GM23248 (cell line): ENCODE measurements around the gene PAK1. TPM values are rescaled to one million over a fixed set of nuclear protein-coding genes. Genes with fewer than 3 reads are reported as not detected.
A peak's percentile ranks its signal among the peaks of the same experiment; 100 is the strongest.

ENCODE experiments used
- DNase-seq: peaks from one replicate; pipeline ENCODE4 v3.0.0-alpha.2; 2015
- H2AFZ ChIP-seq: fragments of 200-600 bp; sonication (generic); 2 replicates; pipeline ENCODE4 v1.6.1; 2016; ENCODE audit warnings: antibody characterized with exemption
- H3F3A ChIP-seq: fragments of 200-600 bp; sonication (generic); 2 replicates; pipeline ENCODE4 v1.6.1; 2016; ENCODE audit warnings: mild to moderate bottlenecking, antibody characterized with exemption, mixed run types; ENCODE audit not compliant: insufficient read depth
- H3K27ac ChIP-seq: fragments of 200-600 bp; sonication (generic); 2 replicates; pipeline ENCODE4 v1.5.1; 2016; ENCODE audit warnings: mild to moderate bottlenecking
- H3K27me3 ChIP-seq: fragments of 200-600 bp; sonication (generic); replicated peaks from 2 replicates; pipeline ENCODE4 v1.6.1; 2016; ENCODE audit warnings: mild to moderate bottlenecking; ENCODE audit not compliant: insufficient read depth
- H3K36me3 ChIP-seq: fragments of 200-600 bp; sonication (generic); 2 replicates; pipeline ENCODE4 v1.6.1; 2016; ENCODE audit warnings: low read depth, mild to moderate bottlenecking
- H3K4me1 ChIP-seq: fragments of 200-600 bp; sonication (generic); 2 replicates; pipeline ENCODE4 v1.6.1; 2016; ENCODE audit warnings: mild to moderate bottlenecking; ENCODE audit not compliant: insufficient read depth
- H3K4me2 ChIP-seq: fragments of 200-600 bp; sonication (generic); one replicate; pipeline ENCODE4 v1.6.1; 2016; ENCODE audit warnings: mild to moderate bottlenecking; ENCODE audit not compliant: unreplicated experiment
- H3K4me3 ChIP-seq: fragments of 200-600 bp; sonication (generic); 2 replicates; pipeline ENCODE4 v1.5.1; 2016; ENCODE audit warnings: mild to moderate bottlenecking
- H3K79me2 ChIP-seq: fragments of 200-600 bp; sonication (generic); 2 replicates; pipeline ENCODE4 v1.6.1; 2016; ENCODE audit warnings: mild to moderate bottlenecking; ENCODE audit not compliant: insufficient read depth
- H3K9ac ChIP-seq: fragments of 200-600 bp; sonication (generic); 2 replicates; pipeline ENCODE4 v1.6.1; 2016; ENCODE audit warnings: mild to moderate bottlenecking
- H3K9me2 ChIP-seq: fragments of 200-600 bp; sonication (generic); 2 replicates; pipeline ENCODE4 v1.6.1; 2016; ENCODE audit warnings: mixed run types, mild to moderate bottlenecking, moderate library complexity; ENCODE audit not compliant: insufficient read depth
- H3K9me3 ChIP-seq: fragments of 200-600 bp; sonication (generic); one replicate; pipeline ENCODE4 v1.6.1; 2017; ENCODE audit warnings: low read depth
- H4K20me1 ChIP-seq: fragments of 200-600 bp; sonication (generic); 2 replicates; pipeline ENCODE4 v1.6.0; 2016; ENCODE audit not compliant: insufficient read depth
- EZH2 ChIP-seq: fragments of 200-600 bp; sonication (generic); IDR thresholded peaks from 2 replicates; pipeline ENCODE4 v1.6.1; 2018; ENCODE audit warnings: antibody characterized with exemption, mild to moderate bottlenecking; ENCODE audit not compliant: insufficient read depth, poor library complexity, severe bottlenecking
- EZH2phosphoT487 ChIP-seq: fragments of 200-600 bp; sonication (generic); IDR thresholded peaks from 2 replicates; pipeline ENCODE4 v1.6.1; 2018; ENCODE audit warnings: antibody characterized with exemption, moderate library complexity, mild to moderate bottlenecking, low read depth; ENCODE audit not compliant: insufficient read depth
- WGBS, 2 experiments: methylation state at CpG; one replicate each; pipeline ENCODE4 v1.1.6; 2015 to 2017; ENCODE audit warnings: low lambda C conversion rate in 2 of 2, low coverage in 1 of 2; ENCODE audit errors: missing lambda C conversion rate in 2 of 2; 5-methylcytosine and 5-hydroxymethylcytosine counted together
- in situ Hi-C: fragments of 300-500 bp; cut with MboI; formaldehyde crosslinking; loops from 2 replicates; pipeline ENCODE4 v1.15.0; 2020
- polyA plus RNA-seq: library from polyadenylated mRNA; unstranded; fragments of >200 nt; fragmentation: Nextera tagmentation; extraction: Ambion mirVana; gene quantifications from 2 replicates; pipeline ENCODE4 v1.2.1, GENCODE V29; 2016
- total RNA-seq: library from RNA; depleted of rRNA; stranded (reverse); fragments of >200 nt; shearing (Covaris generic); gene quantifications from 2 replicates; pipeline ENCODE4 v1.2.3, GENCODE V29; 2014

The PAK1 gene
- total and polyA plus RNA-seq, 2 experiments from 2014 or later, result 20.3 to 23.8 TPM

- Histone ChIP-seq H2AFZ (no peak overlapping the region), H3K4me1 (no peaks in the 10 kb centered on the region), H4K20me1 (no peaks in the 10 kb centered on the region), H3K4me3 (no peak overlapping the region), H3K9ac (no peak overlapping the region), H3K9me2 (no peaks in the 10 kb centered on the region), H3K4me2 (no peak overlapping the region), H3K9me3 (no peaks in the 10 kb centered on the region), H3K79me2 (no peaks in the 10 kb centered on the region), H3K27me3 (peaks cover 38% of the 10 kb centered on the region), H3K36me3 (no peaks in the 10 kb centered on the region), H3K27ac (no peak overlapping the region), H3F3A (no peaks in the 10 kb centered on the region)
- DNase-seq, result no peak
- in situ Hi-C loops, result no loop called here
- TF ChIP-seq EZH2phosphoT487 (no peak), EZH2 (no peak)
- WGBS, 2 experiments, result 91 to 92% methylated on average over 5 of the region's 5 CpGs
These were observed 1.3 kb upstream of the PAK1 start for GRCh38 chr11:77475206-77475605.

DNA sequence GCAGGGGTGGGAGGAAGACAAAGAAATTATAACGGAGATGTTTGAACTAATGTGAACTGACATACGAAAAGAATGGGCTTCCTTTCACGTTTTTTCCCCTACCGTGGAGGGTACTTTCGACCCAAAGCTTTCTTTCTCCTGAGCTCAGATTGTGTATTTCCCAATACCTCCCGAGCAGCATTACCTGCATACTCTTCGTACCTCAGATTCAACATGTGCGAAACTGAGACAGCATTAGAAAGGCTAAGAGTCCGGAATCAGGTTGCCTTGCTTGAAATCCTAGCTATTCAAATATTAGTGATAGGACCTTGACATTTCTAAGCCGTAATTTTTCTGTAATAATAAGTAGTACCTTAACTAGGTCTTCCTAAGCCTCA is 778 bp upstream of the PAK1 start:
- no peaks in the 10 kb centered on the region for H3K9me2 ChIP-seq
- peak; percentile 45 for TF ChIP-seq EZH2
- TF ChIP-seq EZH2phosphoT487, result no peak
- in situ Hi-C loops, result no loop called here
- H3K27ac ChIP-seq, result no peak overlapping the region
- peak overlapping the region; percentile 57; the same call in 1 of the 2 replicates for H3K4me3 ChIP-seq
- no peak overlapping the region for H2AFZ ChIP-seq
- H3K9me3 ChIP-seq, result no peaks in the 10 kb centered on the region
- no peaks in the 10 kb centered on the region for H4K20me1 ChIP-seq
- no peak overlapping the region for H3K9ac ChIP-seq
- DNase-seq, result no peak
- no peaks in the 10 kb centered on the region for H3K36me3 ChIP-seq
- no peaks in the 10 kb centered on the region for H3K4me1 ChIP-seq
- WGBS, 2 experiments, result 51 to 56% methylated on average over 10 of the region's 10 CpGs
- H3F3A ChIP-seq, result no peaks in the 10 kb centered on the region
- H3K79me2 ChIP-seq, result no peaks in the 10 kb centered on the region
- H3K27me3 ChIP-seq, result peaks cover 43% of the 10 kb centered on the region
- H3K4me2 ChIP-seq, result peak overlapping the region; percentile 39

DNA sequence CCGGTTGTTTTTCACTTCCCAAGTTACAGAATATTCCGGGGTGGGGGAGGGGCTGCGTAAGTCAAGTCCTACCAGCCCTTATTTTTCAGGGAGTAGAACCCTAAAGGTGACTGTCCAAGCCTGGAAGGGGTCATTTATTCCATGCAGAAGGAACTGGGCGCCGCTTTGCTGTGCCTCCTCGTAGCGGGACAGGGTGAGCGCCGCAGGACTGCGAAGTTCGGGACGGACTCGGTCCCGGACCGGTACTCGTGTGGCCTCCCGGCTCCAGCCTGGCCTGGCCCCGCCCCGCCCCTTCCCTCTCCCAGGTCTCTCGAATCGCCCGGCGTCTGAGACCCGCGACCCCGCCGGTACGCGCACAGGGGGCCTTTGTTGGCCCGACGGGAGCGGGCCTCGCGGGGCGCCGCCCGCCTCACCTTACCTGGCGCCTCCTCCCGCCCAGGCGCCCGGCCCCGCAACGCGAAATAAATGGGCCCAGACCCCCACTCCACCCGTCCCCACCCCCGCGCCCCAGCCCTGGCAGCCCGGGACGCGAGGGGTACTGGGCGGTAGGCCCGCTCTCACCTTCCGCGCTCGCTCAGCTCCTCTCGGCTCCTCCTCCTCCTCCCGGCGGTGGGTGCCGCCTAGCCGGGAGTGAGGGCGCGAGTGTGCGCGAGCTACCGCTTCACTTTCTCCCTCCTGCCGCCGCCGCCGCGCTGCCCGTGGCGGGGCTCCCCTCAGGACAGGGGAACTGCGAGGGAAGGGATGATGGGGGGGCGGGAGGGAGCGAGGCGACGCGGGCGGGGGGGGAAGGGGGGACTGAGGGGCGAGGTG is 698 bp downstream of the PAK1 start:
- Histone ChIP-seq H3K79me2 (no peaks in the 10 kb centered on the region), H3K9me3 (no peaks in the 10 kb centered on the region), H3K27ac (no peak overlapping the region), H2AFZ (peak overlapping the region; percentile 70), H3K36me3 (no peaks in the 10 kb centered on the region), H3K9ac (no peak overlapping the region), H3F3A (no peaks in the 10 kb centered on the region), H4K20me1 (no peaks in the 10 kb centered on the region), H3K27me3 (peaks cover 58% of the 10 kb centered on the region), H3K4me2 (peak overlapping the region; percentile 64), H3K4me3 (peak overlapping the region; percentile 57), H3K9me2 (no peaks in the 10 kb centered on the region), H3K4me1 (no peaks in the 10 kb centered on the region)
- in situ Hi-C loops, result no loop called here
- WGBS, 2 experiments, result 5 to 6% methylated on average over 28 to 45 of the region's 80 CpGs
- DNase-seq, result peak; percentile 49
- TF ChIP-seq EZH2phosphoT487, result no peak; the same call in 1 of the 2 replicates
- no peak for TF ChIP-seq EZH2

DNA sequence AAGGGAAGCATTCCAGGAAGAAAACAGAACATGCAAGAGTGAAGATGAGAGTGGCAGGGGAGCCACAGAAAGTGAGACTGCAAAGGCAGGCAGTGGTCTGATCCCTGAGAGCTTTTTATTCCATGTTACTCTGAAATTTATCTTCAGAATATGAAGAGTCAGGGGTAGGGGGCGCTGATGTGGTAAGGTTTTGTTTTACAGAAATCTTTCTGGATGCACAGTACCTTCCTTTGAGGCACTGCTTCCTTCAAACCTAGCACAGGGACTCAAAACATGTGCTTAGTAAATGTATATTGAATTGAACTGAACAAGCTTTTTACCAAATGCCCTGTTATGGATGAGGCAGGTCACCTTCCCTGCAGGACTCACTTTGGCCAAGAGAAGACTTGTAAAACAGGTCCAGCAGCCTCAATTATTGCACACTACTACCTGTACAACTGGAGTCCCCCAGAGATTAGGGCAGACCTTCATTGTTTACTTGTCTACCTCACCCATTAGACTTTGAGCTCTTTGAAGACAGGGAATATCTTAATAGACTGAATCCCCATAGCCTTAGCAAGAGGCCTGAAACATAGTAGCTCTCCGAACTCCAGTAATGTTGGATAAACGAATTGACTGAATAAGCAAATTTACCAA is 2.2 kb downstream of the PAK1 start:
- no peak overlapping the region for H3K4me2 ChIP-seq
- no peaks in the 10 kb centered on the region for H3K9me3 ChIP-seq
- H3K4me3 ChIP-seq, result no peak overlapping the region
- H3K36me3 ChIP-seq, result no peaks in the 10 kb centered on the region
- H4K20me1 ChIP-seq, result no peaks in the 10 kb centered on the region
- no peaks in the 10 kb centered on the region for H3K4me1 ChIP-seq
- H3K27ac ChIP-seq, result no peak overlapping the region
- H3K27me3 ChIP-seq, result peaks cover 71% of the 10 kb centered on the region
- no peaks in the 10 kb centered on the region for H3K79me2 ChIP-seq
- no peak overlapping the region for H2AFZ ChIP-seq
- TF ChIP-seq EZH2, result no peak
- TF ChIP-seq EZH2phosphoT487, result no peak
- no peaks in the 10 kb centered on the region for H3F3A ChIP-seq
- H3K9me2 ChIP-seq, result no peaks in the 10 kb centered on the region
- 65 to 75% methylated on average over 3 of the region's 3 CpGs for WGBS, 2 experiments
- H3K9ac ChIP-seq, result no peak overlapping the region
- DNase-seq, result no peak
- in situ Hi-C loops, result no loop called here
